Parathyroid adenoma (tissue), 2 donors: ENCODE measurements around the gene ARL13B.

Source experiments
- H2AFZ ChIP-seq: fragments of 300-600 bp; sonication (generic); one replicate; pipeline ENCODE4 v1.7.0; 2017; ENCODE audit warnings: antibody characterized with exemption, mild to moderate bottlenecking
- H3K27ac ChIP-seq: fragments of 300-600 bp; sonication (generic); one replicate; pipeline ENCODE4 v1.7.0; 2017
- H3K27me3 ChIP-seq: fragments of 300-600 bp; sonication (generic); one replicate; pipeline ENCODE4 v1.7.0; 2017; ENCODE audit warnings: low read length; ENCODE audit not compliant: control insufficient read depth, insufficient read depth
- H3K36me3 ChIP-seq: fragments of 300-600 bp; sonication (generic); one replicate; pipeline ENCODE4 v1.7.0; 2017; ENCODE audit warnings: low read length; ENCODE audit not compliant: control insufficient read depth, insufficient read depth
- H3K4me1 ChIP-seq: fragments of 300-600 bp; sonication (generic); one replicate; pipeline ENCODE4 v1.7.0; 2017; ENCODE audit warnings: control low read depth
- H3K4me2 ChIP-seq: fragments of 300-600 bp; sonication (generic); one replicate; pipeline ENCODE4 v1.7.0; 2017; ENCODE audit warnings: low read length
- H3K4me3 ChIP-seq: fragments of 300-600 bp; sonication (generic); one replicate; pipeline ENCODE4 v1.7.0; 2017; ENCODE audit warnings: low read depth, low read length
- H3K79me2 ChIP-seq: fragments of 300-600 bp; sonication (generic); one replicate; pipeline ENCODE4 v1.7.0; 2017; ENCODE audit warnings: control low read depth
- H3K9ac ChIP-seq: fragments of 300-600 bp; sonication (generic); one replicate; pipeline ENCODE4 v1.7.0; 2017; ENCODE audit warnings: mild to moderate bottlenecking
- H3K9me3 ChIP-seq: fragments of 300-600 bp; sonication (generic); one replicate; pipeline ENCODE4 v1.7.0; 2017; ENCODE audit warnings: low read length; ENCODE audit not compliant: control insufficient read depth
- TF ChIP-seq, protein P1 (sequence below): fragments of 300-600 bp; sonication (generic); IDR thresholded peaks from one replicate; pipeline ENCODE4 v1.7.0; 2017; ENCODE audit warnings: antibody characterized with exemption, mild to moderate bottlenecking
- donor health status: primary hyperparathyroidism.

The ARL13B gene

DNA sequence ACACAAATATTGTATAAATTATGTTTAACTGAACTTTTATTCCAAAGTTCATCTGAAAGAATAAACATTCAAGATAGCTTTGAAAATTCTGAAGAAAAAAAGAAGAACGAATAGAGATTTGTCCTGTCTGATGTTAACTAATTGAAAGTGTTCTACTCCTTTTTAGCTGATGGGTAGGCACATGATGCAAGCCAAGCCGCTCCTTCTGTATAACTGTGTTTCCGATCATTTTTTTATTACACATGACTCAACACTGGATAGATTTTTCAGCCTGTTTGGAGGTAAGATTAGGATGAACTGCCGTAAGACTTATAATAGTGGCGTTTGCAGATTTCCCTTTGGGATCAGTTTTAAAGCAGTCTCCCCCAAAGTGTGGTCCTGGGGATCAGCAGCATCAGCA, 101.9 kb downstream of the ARL13B start:
- H3K79me2 ChIP-seq = peaks cover 2% of the 10 kb centered on the region
- H3K4me2 ChIP-seq = no peak overlapping the region
- H3K27me3 ChIP-seq = no peaks in the 10 kb centered on the region
- no peaks in the 10 kb centered on the region for H3K36me3 ChIP-seq
- no peak overlapping the region for H3K9ac ChIP-seq
- no peaks in the 10 kb centered on the region for H3K4me1 ChIP-seq
- no peak overlapping the region for H2AFZ ChIP-seq
- H3K9me3 ChIP-seq = no peaks in the 10 kb centered on the region
- TF ChIP-seq, protein P1, sequence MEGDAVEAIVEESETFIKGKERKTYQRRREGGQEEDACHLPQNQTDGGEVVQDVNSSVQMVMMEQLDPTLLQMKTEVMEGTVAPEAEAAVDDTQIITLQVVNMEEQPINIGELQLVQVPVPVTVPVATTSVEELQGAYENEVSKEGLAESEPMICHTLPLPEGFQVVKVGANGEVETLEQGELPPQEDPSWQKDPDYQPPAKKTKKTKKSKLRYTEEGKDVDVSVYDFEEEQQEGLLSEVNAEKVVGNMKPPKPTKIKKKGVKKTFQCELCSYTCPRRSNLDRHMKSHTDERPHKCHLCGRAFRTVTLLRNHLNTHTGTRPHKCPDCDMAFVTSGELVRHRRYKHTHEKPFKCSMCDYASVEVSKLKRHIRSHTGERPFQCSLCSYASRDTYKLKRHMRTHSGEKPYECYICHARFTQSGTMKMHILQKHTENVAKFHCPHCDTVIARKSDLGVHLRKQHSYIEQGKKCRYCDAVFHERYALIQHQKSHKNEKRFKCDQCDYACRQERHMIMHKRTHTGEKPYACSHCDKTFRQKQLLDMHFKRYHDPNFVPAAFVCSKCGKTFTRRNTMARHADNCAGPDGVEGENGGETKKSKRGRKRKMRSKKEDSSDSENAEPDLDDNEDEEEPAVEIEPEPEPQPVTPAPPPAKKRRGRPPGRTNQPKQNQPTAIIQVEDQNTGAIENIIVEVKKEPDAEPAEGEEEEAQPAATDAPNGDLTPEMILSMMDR = no peak
- H3K27ac ChIP-seq = no peak overlapping the region
- H3K4me3 ChIP-seq = no peak overlapping the region

DNA sequence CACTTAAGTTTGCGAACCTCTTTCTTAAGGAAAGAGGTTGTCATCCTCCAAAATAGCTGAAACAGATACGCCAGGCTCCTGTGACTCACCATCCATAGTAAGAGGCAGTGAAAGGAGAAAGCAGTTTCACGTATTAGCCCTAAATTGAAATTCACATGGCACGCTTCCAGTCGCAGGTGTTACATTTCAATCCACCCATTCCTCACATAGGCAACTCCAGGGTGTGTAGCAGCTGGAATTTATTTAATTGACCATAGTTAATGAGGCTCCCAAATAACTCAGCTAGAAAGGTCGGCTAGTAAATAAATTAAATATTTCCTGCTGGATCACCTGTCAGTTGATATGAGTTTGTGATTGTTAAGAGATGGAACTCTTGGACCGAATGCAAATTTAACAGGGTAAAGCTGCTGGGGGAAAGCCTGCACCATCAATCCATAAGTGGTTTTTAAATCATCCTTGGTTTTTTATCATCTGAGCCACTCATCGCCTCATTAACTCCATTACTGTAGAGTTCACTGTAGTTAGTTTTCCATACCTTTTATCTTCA, 102.5 kb downstream of the ARL13B start:
- Histone ChIP-seq H3K79me2 (no peaks in the 10 kb centered on the region), H3K9ac (no peak overlapping the region), H3K36me3 (no peaks in the 10 kb centered on the region), H3K4me2 (no peak overlapping the region), H3K4me3 (no peak overlapping the region), H3K4me1 (no peaks in the 10 kb centered on the region), H3K27me3 (no peaks in the 10 kb centered on the region), H3K9me3 (no peaks in the 10 kb centered on the region), H2AFZ (no peak overlapping the region), H3K27ac (no peak overlapping the region)
- TF ChIP-seq, protein P1 = no peak

DNA sequence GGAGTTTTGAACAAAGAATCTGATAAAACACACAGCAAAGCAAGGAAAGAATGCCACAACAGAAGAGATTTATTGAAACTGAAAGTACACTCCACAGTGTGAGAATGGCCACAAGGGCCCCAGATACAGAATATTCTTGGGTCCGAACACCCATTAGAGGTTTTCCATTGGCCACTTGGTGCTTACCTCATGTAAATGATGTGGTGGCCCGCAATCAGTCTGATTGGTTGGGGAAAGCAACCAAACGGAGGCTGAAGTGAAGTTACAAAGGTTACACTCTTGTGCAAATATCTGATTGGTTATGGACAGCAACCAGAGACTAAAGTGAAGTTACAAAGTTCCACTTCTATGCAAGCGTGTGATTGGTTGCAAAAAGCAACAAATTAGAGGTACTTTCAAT, 103.3 kb downstream of the ARL13B start:
- Histone ChIP-seq H3K4me2 (no peak overlapping the region), H3K9me3 (no peaks in the 10 kb centered on the region), H3K27me3 (no peaks in the 10 kb centered on the region), H3K4me3 (no peak overlapping the region), H2AFZ (no peak overlapping the region), H3K9ac (no peak overlapping the region), H3K27ac (no peak overlapping the region), H3K4me1 (no peaks in the 10 kb centered on the region), H3K36me3 (no peaks in the 10 kb centered on the region), H3K79me2 (no peaks in the 10 kb centered on the region)
- TF ChIP-seq, protein P1 = no peak

DNA sequence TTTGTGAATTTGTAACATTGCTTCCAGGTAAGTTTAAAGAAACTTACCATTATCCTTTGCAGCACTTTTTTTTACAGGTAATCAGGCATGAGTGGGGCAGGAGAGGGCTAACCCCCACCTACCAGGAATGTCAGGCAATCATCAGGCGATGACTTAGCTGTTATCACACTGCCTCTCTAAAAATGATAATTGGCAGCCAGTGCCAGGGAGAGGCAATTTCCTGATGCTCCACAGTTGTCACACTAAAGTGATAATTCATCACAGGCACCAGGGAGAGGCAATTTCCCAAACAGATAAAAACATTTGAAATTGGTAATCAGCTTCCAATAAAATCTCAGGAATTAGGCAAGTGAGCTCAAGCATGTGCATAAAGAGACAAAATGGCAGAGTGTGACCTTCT, 109.2 kb downstream of the ARL13B start:
- Histone ChIP-seq H3K27me3 (no peaks in the 10 kb centered on the region), H3K4me3 (no peak overlapping the region), H3K79me2 (no peaks in the 10 kb centered on the region), H3K4me1 (no peaks in the 10 kb centered on the region), H3K9me3 (no peaks in the 10 kb centered on the region), H3K9ac (no peak overlapping the region), H3K27ac (no peak overlapping the region), H3K4me2 (no peak overlapping the region), H3K36me3 (no peaks in the 10 kb centered on the region), H2AFZ (no peak overlapping the region)
- TF ChIP-seq, protein P1 = no peak

DNA sequence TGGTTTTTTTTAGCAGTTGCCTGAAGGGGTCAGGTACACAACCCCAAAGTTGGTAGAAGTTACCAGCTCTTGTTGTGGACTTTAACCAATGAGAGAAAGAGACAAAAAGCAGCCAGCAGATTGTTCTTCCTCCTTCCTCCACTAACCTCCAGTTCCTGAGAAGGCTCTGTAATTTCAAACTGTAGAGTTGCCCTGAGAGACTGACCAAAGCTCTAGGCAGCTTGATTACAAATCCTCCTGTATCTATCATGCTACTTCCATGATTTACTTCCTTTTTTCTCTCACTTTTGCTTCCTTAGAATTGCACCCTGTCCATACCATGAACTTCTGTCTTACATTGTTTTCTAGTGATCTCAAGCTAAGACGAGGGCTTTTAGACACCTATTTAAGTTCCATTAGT, 112.1 kb downstream of the ARL13B start:
- H3K9me3 ChIP-seq = no peaks in the 10 kb centered on the region
- H3K27me3 ChIP-seq = no peaks in the 10 kb centered on the region
- no peaks in the 10 kb centered on the region for H3K36me3 ChIP-seq
- no peaks in the 10 kb centered on the region for H3K4me1 ChIP-seq
- H3K4me2 ChIP-seq = no peak overlapping the region
- no peak overlapping the region for H2AFZ ChIP-seq
- no peaks in the 10 kb centered on the region for H3K79me2 ChIP-seq
- no peak overlapping the region for H3K9ac ChIP-seq
- H3K27ac ChIP-seq = no peak overlapping the region
- no peak overlapping the region for H3K4me3 ChIP-seq
- TF ChIP-seq, protein P1 = no peak
